Endodermal cell (in vitro differentiated cells): Measurements from ENCODE around the gene MORC4. TPM values are rescaled to one million over a fixed set of nuclear protein-coding genes. Genes with fewer than 3 reads are reported as not detected.

Source experiments
- DNase-seq: peaks from one replicate; pipeline ENCODE4 v3.0.0-alpha.2; 2017
- H3K27ac ChIP-seq: 2 replicates; pipeline ENCODE4 v1.5.1; 2013; ENCODE audit warnings: mild to moderate bottlenecking, low read depth, low read length, moderate library complexity
- H3K27me3 ChIP-seq: 2 replicates; pipeline ENCODE4 v1.6.1; 2013; ENCODE audit warnings: mild to moderate bottlenecking, low read length, moderate library complexity; ENCODE audit not compliant: insufficient read depth, control insufficient read depth, poor library complexity, severe bottlenecking
- H3K36me3 ChIP-seq: 2 replicates; pipeline ENCODE4 v1.7.0; 2013; ENCODE audit warnings: mild to moderate bottlenecking, low read length, moderate library complexity; ENCODE audit not compliant: control insufficient read depth, insufficient read depth
- H3K4me1 ChIP-seq: one replicate; pipeline ENCODE4 v1.7.0; 2013; ENCODE audit warnings: low read length; ENCODE audit not compliant: control insufficient read depth, insufficient read depth
- H3K4me3 ChIP-seq: 2 replicates; pipeline ENCODE4 v1.5.1; 2013; ENCODE audit warnings: mild to moderate bottlenecking, low read length, moderate library complexity
- H3K9ac ChIP-seq: 2 replicates; pipeline ENCODE4 v1.6.1; 2013; ENCODE audit warnings: mild to moderate bottlenecking, low read length, moderate library complexity; ENCODE audit not compliant: poor library complexity, severe bottlenecking; ENCODE audit errors: extremely low read depth
- H3K9me3 ChIP-seq: 2 replicates; pipeline ENCODE4 v1.6.1; 2013; ENCODE audit warnings: mild to moderate bottlenecking, low read length, moderate library complexity; ENCODE audit not compliant: control insufficient read depth
- H3K27ac Mint-ChIP-seq: 2 replicates; pipeline ENCODE4 v1.8.0; 2020; ENCODE audit warnings: mixed read lengths
- H3K27me3 Mint-ChIP-seq: 2 replicates; pipeline ENCODE4 v1.8.0; 2021; ENCODE audit warnings: mild to moderate bottlenecking, mixed read lengths; ENCODE audit not compliant: insufficient read depth
- H3K36me3 Mint-ChIP-seq: 2 replicates; pipeline ENCODE4 v1.8.0; 2020; ENCODE audit warnings: low read depth, mixed read lengths
- H3K4me1 Mint-ChIP-seq: 2 replicates; pipeline ENCODE4 v1.8.0; 2020; ENCODE audit warnings: mixed read lengths
- H3K4me3 Mint-ChIP-seq: 2 replicates; pipeline ENCODE4 v1.8.0; 2020; ENCODE audit warnings: mild to moderate bottlenecking, moderate library complexity, mixed read lengths
- H3K9me3 Mint-ChIP-seq: 2 replicates; pipeline ENCODE4 v1.8.0; 2020; ENCODE audit warnings: mild to moderate bottlenecking, mixed read lengths
- CTCF ChIP-seq: fragments of 200-600 bp; sonication (generic); conservative IDR thresholded peaks from 2 replicates; pipeline ENCODE4 v1.5.0; 2021; ENCODE audit warnings: antibody characterized with exemption, mild to moderate bottlenecking
- WGBS, 2 experiments: methylation state at CpG; one replicate each; pipeline versions ENCODE4 v1.1.5 to v1.1.7; 2013; ENCODE audit warnings: missing lambda C conversion rate in 2 of 2, mixed read lengths in 1 of 2; ENCODE audit not compliant: insufficient coverage in 1 of 2, insufficient read length in 1 of 2; 5-methylcytosine and 5-hydroxymethylcytosine counted together
- total RNA-seq, 2 donors: library from RNA; stranded (reverse); fragmentation: NEBNext Ultra II Directional in 1 of 2; extraction: Animal tissue kit (Norgen Biotek cat#: 25700) in 1 of 2; gene quantifications; 2 replicates in 1 of 2; 3 replicates in 1 of 2; pipeline ENCODE4 v1.2.1, GENCODE V29; 2021

MORC4 gene
- total RNA-seq, 2 donors from 2014 or later = 3.4 TPM

- H3K36me3 Mint-ChIP-seq = no peaks in the 10 kb centered on the region
- WGBS, 2 experiments = 0% methylated on average over 2 to 85 of the region's 88 CpGs
- peaks cover 6% of the 10 kb centered on the region for H3K9me3 ChIP-seq
- peaks cover 56% of the 10 kb centered on the region for H3K9me3 Mint-ChIP-seq
- no peak overlapping the region for H3K9ac ChIP-seq
- H3K36me3 ChIP-seq = no peaks in the 10 kb centered on the region
- H3K4me3 ChIP-seq = peak overlapping the region; percentile 75
- no peak overlapping the region for H3K27ac Mint-ChIP-seq
- H3K27me3 ChIP-seq = peaks cover 7% of the 10 kb centered on the region
- peak; percentile 70 for DNase-seq
- no peaks in the 10 kb centered on the region for H3K27me3 Mint-ChIP-seq
- no peaks in the 10 kb centered on the region for H3K4me1 ChIP-seq
- H3K4me3 Mint-ChIP-seq = peak overlapping the region; percentile 61
- no peak overlapping the region for H3K27ac ChIP-seq
- peak; percentile 57 for TF ChIP-seq CTCF
- no peaks in the 10 kb centered on the region for H3K4me1 Mint-ChIP-seq
These were observed 723 bp downstream of the MORC4 start for GRCh38 chrX:106999002-106999975.

GRCh38 chrX:106997611-106998010 is 2.4 kb downstream of the MORC4 start:
- no peaks in the 10 kb centered on the region for H3K4me1 ChIP-seq
- TF ChIP-seq CTCF = no peak
- H3K4me1 Mint-ChIP-seq = no peaks in the 10 kb centered on the region

GRCh38 chrX:106995678-106996077 is 4.3 kb downstream of the MORC4 start:
- no peak overlapping the region for H3K4me3 Mint-ChIP-seq
- peaks cover 56% of the 10 kb centered on the region for H3K9me3 Mint-ChIP-seq
- H3K27ac ChIP-seq = no peak overlapping the region
- H3K27ac Mint-ChIP-seq = no peak overlapping the region
- no peaks in the 10 kb centered on the region for H3K36me3 ChIP-seq
- peaks cover 2% of the 10 kb centered on the region for H3K36me3 Mint-ChIP-seq
- H3K4me1 Mint-ChIP-seq = no peaks in the 10 kb centered on the region
- no peak for DNase-seq
- 97 to 100% methylated on average over 1 to 2 of the region's 2 CpGs for WGBS, 2 experiments
- peaks cover 7% of the 10 kb centered on the region for H3K27me3 ChIP-seq
- H3K4me1 ChIP-seq = no peaks in the 10 kb centered on the region
- peaks cover 6% of the 10 kb centered on the region for H3K9me3 ChIP-seq
- H3K27me3 Mint-ChIP-seq = no peaks in the 10 kb centered on the region
- no peak overlapping the region for H3K4me3 ChIP-seq
- no peak overlapping the region for H3K9ac ChIP-seq
- TF ChIP-seq CTCF = no peak

More at GRCh38 chrX:106997611-106998010, 2.4 kb downstream of the MORC4 start:
- Mint-ChIP-seq H3K4me3 (no peak overlapping the region), H3K27ac (no peak overlapping the region), H3K9me3 (peaks cover 49% of the 10 kb centered on the region), H3K36me3 (no peaks in the 10 kb centered on the region), H3K27me3 (no peaks in the 10 kb centered on the region)
- 100% methylated on average over 1 to 2 of the region's 3 CpGs for WGBS, 2 experiments
- no peak for DNase-seq
- Histone ChIP-seq H3K27ac (no peak overlapping the region), H3K36me3 (no peaks in the 10 kb centered on the region), H3K9me3 (peaks cover 6% of the 10 kb centered on the region), H3K27me3 (peaks cover 7% of the 10 kb centered on the region), H3K4me3 (no peak overlapping the region), H3K9ac (no peak overlapping the region)
